Superior temporal gyrus (tissue), 1 donor: Measurements from ENCODE around the gene BCAT1.
A peak's percentile ranks its signal among the peaks of the same experiment; 100 is the strongest.

Experiments used
- DNase-seq: peaks from one replicate; pipeline ENCODE4 v3.0.0-alpha.2; 2016; ENCODE audit errors: extremely low spot score

The BCAT1 gene

GRCh38 chr12:24948757-24949722, at the start of gene BCAT1:
Gene BCAT1 (minus strand): TSS chr12:24949101. CDS start chr12:24948932, 169 bp downstream.
- no peak for DNase-seq

GRCh38 chr12:24997970-24998582, 49.2 kb upstream of the BCAT1 start:
- DNase-seq, result peak; percentile 57

- DNase-seq, result no peak
Observed at GRCh38 chr12:24997496-24997895, 48.6 kb upstream of the BCAT1 start.

GRCh38 chr12:24996820-24997219, 47.9 kb upstream of the BCAT1 start:
- DNase-seq, result no peak

GRCh38 chr12:24996102-24996797, 47.3 kb upstream of the BCAT1 start:
- DNase-seq, result no peak

GRCh38 chr12:24993793-24994192, 44.9 kb upstream of the BCAT1 start:
- no peak for DNase-seq

GRCh38 chr12:24991209-24992049, 42.5 kb upstream of the BCAT1 start:
- peak; percentile 88 for DNase-seq

- no peak for DNase-seq
Observed at GRCh38 chr12:24989216-24989615, 40.3 kb upstream of the BCAT1 start.

GRCh38 chr12:24982250-24982649, 33.3 kb upstream of the BCAT1 start:
- no peak for DNase-seq

- no peak for DNase-seq
Observed at GRCh38 chr12:24979976-24980730, 31.3 kb upstream of the BCAT1 start.

GRCh38 chr12:24979329-24979728, 30.4 kb upstream of the BCAT1 start:
- no peak for DNase-seq

GRCh38 chr12:24977711-24978110, 28.8 kb upstream of the BCAT1 start:
- DNase-seq, result no peak

- no peak for DNase-seq
Observed at GRCh38 chr12:24977060-24977459, 28.2 kb upstream of the BCAT1 start.

GRCh38 chr12:24975425-24975824, 26.5 kb upstream of the BCAT1 start:
- DNase-seq, result no peak

GRCh38 chr12:24974216-24974615, 25.3 kb upstream of the BCAT1 start:
- DNase-seq, result no peak

- DNase-seq, result no peak
Observed at GRCh38 chr12:24972078-24972477, 23.2 kb upstream of the BCAT1 start.

- DNase-seq, result no peak
Observed at GRCh38 chr12:24970177-24970576, 21.3 kb upstream of the BCAT1 start.

- DNase-seq, result no peak
Observed at GRCh38 chr12:24966951-24967564, 18.2 kb upstream of the BCAT1 start.

- no peak for DNase-seq
Observed at GRCh38 chr12:24964342-24964741, 15.4 kb upstream of the BCAT1 start.

- no peak for DNase-seq
Observed at GRCh38 chr12:24960222-24960855, 11.4 kb upstream of the BCAT1 start.
